Endothelial cell of umbilical vein (primary cell): ENCODE data around the gene TMEM97.

ENCODE experiments used
- CTCF ChIP-seq, 2 donors: IDR thresholded peaks; 1 replicate in 1 of 2; 2 replicates in 1 of 2; pipeline ENCODE4 v1.5.1; 2011; ENCODE audit warnings: low read length in 2 of 2, mild to moderate bottlenecking in 2 of 2, moderate library complexity in 2 of 2, control low read depth in 1 of 2, inconsistent platforms in 1 of 2, low read depth in 1 of 2; ENCODE audit not compliant: insufficient read depth in 1 of 2; ENCODE audit errors: extremely low read depth in 1 of 2
- EZH2 ChIP-seq: IDR thresholded peaks from 2 replicates; pipeline ENCODE4 v1.6.1; 2012; ENCODE audit warnings: borderline replicate concordance, low read depth, mild to moderate bottlenecking, moderate library complexity, low read length, inconsistent platforms; ENCODE audit not compliant: severe bottlenecking
- FOS ChIP-seq: IDR thresholded peaks from 2 replicates; pipeline ENCODE4 v1.6.1; 2011; ENCODE audit warnings: mild to moderate bottlenecking, low read length, moderate library complexity, borderline replicate concordance; ENCODE audit not compliant: insufficient read depth
- JUN ChIP-seq: IDR thresholded peaks from 2 replicates; pipeline ENCODE4 v1.6.1; 2011; ENCODE audit warnings: borderline replicate concordance, low read depth; ENCODE audit not compliant: insufficient read length, insufficient read depth
- MAX ChIP-seq: IDR thresholded peaks from 2 replicates; pipeline ENCODE4 v1.6.1; 2011; ENCODE audit not compliant: insufficient read depth, insufficient read length
- MYC ChIP-seq: IDR thresholded peaks from one replicate; pipeline ENCODE4 v1.6.1; 2011; ENCODE audit warnings: mild to moderate bottlenecking, low read depth, low read length
- POLR2A ChIP-seq: IDR thresholded peaks from 2 replicates; pipeline ENCODE4 v1.6.1; 2012; ENCODE audit warnings: low read depth, mild to moderate bottlenecking, control low read depth, low read length
- POLR2AphosphoS5 ChIP-seq: IDR thresholded peaks from 2 replicates; pipeline ENCODE4 v1.6.1; 2012; ENCODE audit warnings: low read depth, mild to moderate bottlenecking, control low read depth, low read length, moderate library complexity; ENCODE audit not compliant: insufficient read depth

DNA sequence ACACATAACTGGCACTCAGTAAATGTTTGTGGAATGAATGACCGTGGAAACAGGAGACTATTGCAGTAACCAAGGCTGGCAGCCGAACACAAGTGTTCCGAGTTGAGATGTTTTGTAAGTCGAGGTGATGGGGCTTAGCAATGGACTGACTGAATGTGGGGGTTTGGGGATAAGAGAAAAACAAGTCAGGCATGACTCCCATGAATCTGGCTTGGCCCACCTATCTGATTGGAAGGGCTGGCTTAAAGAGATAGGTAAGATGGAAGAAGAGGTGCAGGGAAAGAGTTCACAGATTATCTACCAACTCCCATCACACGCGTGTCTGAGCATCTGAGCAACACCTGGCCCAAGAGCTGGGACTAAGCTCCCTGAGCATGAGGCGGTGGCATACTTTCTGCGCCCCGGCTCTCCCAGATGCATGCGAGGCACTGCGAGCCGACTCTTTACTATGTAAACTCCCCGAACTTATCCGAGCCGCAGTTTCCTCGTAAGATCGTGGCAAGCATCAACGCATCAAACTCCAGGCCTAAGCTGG, 15.7 kb downstream of the TMEM97 start:
- no peak for TF ChIP-seq CTCF (IDR thresholded peaks at IDR 0.05; ENCODE audit: extremely low read depth in 1 of 2, insufficient read depth in 1 of 2, low read depth in 1 of 2, low read length in 2 of 2)
- TF ChIP-seq POLR2A: no peak
- no peak for TF ChIP-seq MAX
- TF ChIP-seq EZH2: no peak
- TF ChIP-seq POLR2AphosphoS5: no peak
- TF ChIP-seq JUN: no peak
- TF ChIP-seq MYC: no peak
- TF ChIP-seq FOS: no peak
